ENCODE results near the gene CFLAR.

DNA sequence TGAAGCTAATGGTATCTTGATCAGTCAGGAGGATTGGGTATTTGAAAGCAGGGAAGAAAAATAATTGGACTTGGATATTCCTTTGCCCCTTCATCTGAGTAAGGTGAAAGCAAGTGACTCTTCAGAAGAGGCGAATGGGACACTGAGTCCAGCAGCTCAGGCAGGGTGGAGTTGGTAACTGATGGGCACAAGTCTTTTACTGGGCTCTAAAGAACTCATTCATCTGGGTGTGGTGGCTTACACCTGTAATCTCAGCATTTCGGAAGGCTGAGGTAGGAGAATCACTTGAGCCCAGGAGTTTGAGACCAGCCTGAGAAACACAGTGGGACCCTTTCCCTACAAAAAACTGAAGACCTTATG is 11.2 kb downstream of the CFLAR start:
- TF ChIP-seq TAF1 (conservative IDR thresholded peaks at IDR 0.05): no peak
- TF ChIP-seq CTCF (IDR thresholded peaks at IDR 0.05; ENCODE audit: low read depth, low read length, missing input control): no peak
- TF ChIP-seq, protein P1, sequence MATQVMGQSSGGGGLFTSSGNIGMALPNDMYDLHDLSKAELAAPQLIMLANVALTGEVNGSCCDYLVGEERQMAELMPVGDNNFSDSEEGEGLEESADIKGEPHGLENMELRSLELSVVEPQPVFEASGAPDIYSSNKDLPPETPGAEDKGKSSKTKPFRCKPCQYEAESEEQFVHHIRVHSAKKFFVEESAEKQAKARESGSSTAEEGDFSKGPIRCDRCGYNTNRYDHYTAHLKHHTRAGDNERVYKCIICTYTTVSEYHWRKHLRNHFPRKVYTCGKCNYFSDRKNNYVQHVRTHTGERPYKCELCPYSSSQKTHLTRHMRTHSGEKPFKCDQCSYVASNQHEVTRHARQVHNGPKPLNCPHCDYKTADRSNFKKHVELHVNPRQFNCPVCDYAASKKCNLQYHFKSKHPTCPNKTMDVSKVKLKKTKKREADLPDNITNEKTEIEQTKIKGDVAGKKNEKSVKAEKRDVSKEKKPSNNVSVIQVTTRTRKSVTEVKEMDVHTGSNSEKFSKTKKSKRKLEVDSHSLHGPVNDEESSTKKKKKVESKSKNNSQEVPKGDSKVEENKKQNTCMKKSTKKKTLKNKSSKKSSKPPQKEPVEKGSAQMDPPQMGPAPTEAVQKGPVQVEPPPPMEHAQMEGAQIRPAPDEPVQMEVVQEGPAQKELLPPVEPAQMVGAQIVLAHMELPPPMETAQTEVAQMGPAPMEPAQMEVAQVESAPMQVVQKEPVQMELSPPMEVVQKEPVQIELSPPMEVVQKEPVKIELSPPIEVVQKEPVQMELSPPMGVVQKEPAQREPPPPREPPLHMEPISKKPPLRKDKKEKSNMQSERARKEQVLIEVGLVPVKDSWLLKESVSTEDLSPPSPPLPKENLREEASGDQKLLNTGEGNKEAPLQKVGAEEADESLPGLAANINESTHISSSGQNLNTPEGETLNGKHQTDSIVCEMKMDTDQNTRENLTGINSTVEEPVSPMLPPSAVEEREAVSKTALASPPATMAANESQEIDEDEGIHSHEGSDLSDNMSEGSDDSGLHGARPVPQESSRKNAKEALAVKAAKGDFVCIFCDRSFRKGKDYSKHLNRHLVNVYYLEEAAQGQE (IDR thresholded peaks at IDR 0.05): no peak
- peak; percentile 4 for TF ChIP-seq YY1 (IDR thresholded peaks at IDR 0.05)
- no peak for TF ChIP-seq HNF4A (conservative IDR thresholded peaks at IDR 0.05)
- no peak for TF ChIP-seq JUND (IDR thresholded peaks at IDR 0.05)
